GM06990 (cell line): ENCODE results near the gene GCLM.
"Not testable (repeated sequence)": the region's sequence is repeated elsewhere in the genome, so short reads cannot be mapped to it uniquely, and the experiment has no call there.

Experiments
- DNase-seq: peaks from one replicate; pipeline ENCODE4 v3.0.0-alpha.2; 2011; ENCODE audit not compliant: insufficient read length; ENCODE audit errors: extremely low read depth
- H3K27me3 ChIP-seq: replicated peaks from 2 replicates; pipeline ENCODE4 v1.6.0; 2011; ENCODE audit warnings: low read length; ENCODE audit not compliant: control insufficient read depth, insufficient read depth
- H3K36me3 ChIP-seq: 2 replicates; pipeline ENCODE4 v1.5.1; 2011; ENCODE audit warnings: low read length; ENCODE audit not compliant: control insufficient read depth, insufficient read depth
- H3K4me3 ChIP-seq: replicated peaks from 2 replicates; pipeline ENCODE4 v1.5.1; 2011; ENCODE audit warnings: low read depth, mild to moderate bottlenecking, control low read depth, low read length
- TF ChIP-seq, protein P1 (sequence below): IDR thresholded peaks from 2 replicates; pipeline ENCODE4 v1.5.1; 2011; ENCODE audit warnings: low read length, control low read depth, mild to moderate bottlenecking, inconsistent platforms; ENCODE audit not compliant: insufficient read depth, poor library complexity, severe bottlenecking

Gene GCLM

GRCh38 chr1:93874025-93874651, 35.1 kb downstream of the GCLM start:
- Histone ChIP-seq H3K4me3 (no peak overlapping the region), H3K27me3 (no peaks in the 10 kb centered on the region), H3K36me3 (peaks cover 15% of the 10 kb centered on the region)
- TF ChIP-seq, protein P1, sequence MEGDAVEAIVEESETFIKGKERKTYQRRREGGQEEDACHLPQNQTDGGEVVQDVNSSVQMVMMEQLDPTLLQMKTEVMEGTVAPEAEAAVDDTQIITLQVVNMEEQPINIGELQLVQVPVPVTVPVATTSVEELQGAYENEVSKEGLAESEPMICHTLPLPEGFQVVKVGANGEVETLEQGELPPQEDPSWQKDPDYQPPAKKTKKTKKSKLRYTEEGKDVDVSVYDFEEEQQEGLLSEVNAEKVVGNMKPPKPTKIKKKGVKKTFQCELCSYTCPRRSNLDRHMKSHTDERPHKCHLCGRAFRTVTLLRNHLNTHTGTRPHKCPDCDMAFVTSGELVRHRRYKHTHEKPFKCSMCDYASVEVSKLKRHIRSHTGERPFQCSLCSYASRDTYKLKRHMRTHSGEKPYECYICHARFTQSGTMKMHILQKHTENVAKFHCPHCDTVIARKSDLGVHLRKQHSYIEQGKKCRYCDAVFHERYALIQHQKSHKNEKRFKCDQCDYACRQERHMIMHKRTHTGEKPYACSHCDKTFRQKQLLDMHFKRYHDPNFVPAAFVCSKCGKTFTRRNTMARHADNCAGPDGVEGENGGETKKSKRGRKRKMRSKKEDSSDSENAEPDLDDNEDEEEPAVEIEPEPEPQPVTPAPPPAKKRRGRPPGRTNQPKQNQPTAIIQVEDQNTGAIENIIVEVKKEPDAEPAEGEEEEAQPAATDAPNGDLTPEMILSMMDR: peak; percentile 47
- DNase-seq: no peak

DNA sequence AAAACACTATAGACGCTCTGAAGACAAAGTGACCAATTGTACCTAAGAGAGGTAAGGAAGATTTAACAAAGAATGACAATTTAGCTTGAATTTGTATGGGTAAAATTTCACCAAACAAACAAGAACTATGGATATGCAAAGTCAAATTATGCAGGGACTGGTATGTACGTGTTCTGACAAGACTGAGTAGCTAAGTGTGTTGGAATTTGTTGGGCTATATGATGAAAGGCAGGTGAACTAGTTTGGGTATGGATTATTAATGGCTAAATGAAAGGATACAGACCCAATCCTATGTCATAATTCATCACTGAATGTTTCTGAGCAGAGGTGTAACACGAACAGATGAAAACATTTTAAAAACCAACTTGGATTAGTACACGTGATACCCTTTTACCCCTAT, 37.9 kb downstream of the GCLM start:
- H3K4me3 ChIP-seq: no peak overlapping the region
- no peaks in the 10 kb centered on the region for H3K27me3 ChIP-seq
- TF ChIP-seq, protein P1: no peak
- peaks cover 13% of the 10 kb centered on the region for H3K36me3 ChIP-seq
- no peak for DNase-seq

- Histone ChIP-seq H3K27me3 (no peaks in the 10 kb centered on the region), H3K4me3 (no peak overlapping the region), H3K36me3 (peaks cover 12% of the 10 kb centered on the region)
- DNase-seq: no peak
- TF ChIP-seq, protein P1: no peak
These were observed 39.6 kb downstream of the GCLM start for GRCh38 chr1:93869653-93870052.

DNA sequence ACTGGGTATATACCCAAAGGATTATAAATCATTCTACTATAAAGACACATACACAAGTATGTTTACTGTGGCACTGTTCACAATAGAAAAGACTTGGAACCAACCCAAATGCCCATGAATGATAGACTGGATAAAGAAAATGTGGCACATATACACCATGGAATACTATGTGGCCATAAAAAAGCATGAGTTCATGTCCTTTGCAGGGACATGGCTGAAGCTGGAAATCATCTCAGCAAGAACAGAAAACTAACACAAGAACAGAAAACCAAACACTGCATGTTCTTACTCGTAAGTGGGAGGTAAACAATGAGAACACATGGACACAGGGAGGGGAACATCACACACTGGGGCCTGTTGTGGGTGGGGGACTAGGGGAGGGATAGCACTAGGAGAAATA, 40.7 kb downstream of the GCLM start:
- not testable (repeated sequence) for DNase-seq, H3K27me3 ChIP-seq, H3K36me3 ChIP-seq, H3K4me3 ChIP-seq

DNA sequence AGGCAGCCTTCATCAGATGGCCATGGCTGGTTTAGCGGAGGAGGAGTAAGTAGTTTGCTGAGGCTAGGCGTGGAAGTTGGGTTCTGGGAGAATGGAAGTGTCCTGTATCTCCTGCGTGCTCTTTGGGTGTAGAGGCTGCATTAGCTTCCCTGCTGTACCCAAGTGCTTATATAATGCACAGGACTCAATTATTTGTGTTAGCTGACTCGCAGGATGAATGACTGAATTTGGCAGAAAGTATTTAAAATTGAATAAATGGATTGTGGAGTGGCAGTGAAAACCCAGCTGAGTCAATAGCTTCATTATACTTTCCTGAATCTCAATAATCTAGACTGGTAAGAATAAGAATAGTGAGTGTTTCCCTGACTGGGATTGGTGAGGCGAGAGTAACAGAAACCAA, 44.0 kb downstream of the GCLM start:
- no peak for DNase-seq
- no peaks in the 10 kb centered on the region for H3K27me3 ChIP-seq
- TF ChIP-seq, protein P1: no peak
- peaks cover 1% of the 10 kb centered on the region; the same call in 1 of the 2 replicates for H3K36me3 ChIP-seq
- H3K4me3 ChIP-seq: no peak overlapping the region

DNA sequence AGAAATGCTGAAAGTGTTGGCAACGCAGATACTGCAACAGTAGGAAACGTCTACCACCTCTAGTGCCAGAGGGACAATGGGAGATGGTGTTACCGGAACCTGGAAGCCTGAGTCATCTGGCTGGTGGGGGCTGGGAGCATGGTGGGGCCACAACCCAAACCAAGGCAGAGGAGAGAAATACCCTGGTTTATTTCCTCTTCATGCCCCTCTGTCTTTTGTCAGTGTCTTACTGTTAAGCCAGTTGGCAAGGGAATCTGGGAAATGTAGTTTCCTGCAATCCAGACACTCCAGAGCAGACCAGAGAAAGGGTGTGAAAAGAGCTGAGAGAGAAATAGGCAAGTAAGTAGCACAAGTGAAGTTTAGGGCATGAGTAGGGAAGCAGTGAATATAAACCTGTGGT, 45.1 kb downstream of the GCLM start:
- Histone ChIP-seq H3K27me3 (no peaks in the 10 kb centered on the region), H3K4me3 (no peak overlapping the region), H3K36me3 (peaks cover 1% of the 10 kb centered on the region; the same call in 1 of the 2 replicates)
- no peak for DNase-seq
- TF ChIP-seq, protein P1: no peak

DNA sequence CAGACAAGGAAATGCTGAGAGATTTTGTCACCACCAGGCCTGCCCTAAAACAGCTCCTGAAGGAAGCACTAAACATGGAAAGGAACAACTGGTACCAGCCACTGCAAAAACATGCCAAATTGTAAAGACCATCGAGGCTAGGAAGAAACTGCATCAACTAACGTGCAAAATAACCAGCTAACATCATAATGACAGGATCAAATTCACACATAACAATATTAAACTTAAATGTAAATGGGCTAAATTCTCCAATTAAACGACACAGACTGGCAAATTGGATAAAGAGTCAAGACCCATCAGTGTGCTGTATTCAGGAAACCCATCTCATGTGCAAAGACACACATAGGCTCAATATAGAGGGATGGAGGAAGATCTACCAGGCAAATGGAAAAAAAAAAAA, 51.6 kb downstream of the GCLM start:
- H3K4me3 ChIP-seq, H3K36me3 ChIP-seq, H3K27me3 ChIP-seq, DNase-seq: not testable (repeated sequence)

GRCh38 chr1:93855983-93856382, 53.2 kb downstream of the GCLM start:
- not testable (repeated sequence) for H3K36me3 ChIP-seq, H3K27me3 ChIP-seq, H3K4me3 ChIP-seq, DNase-seq
